B cell (primary cell): ENCODE measurements around the gene RSPH1. TPM values are rescaled to one million over a fixed set of nuclear protein-coding genes. Genes with fewer than 3 reads are reported as not detected.
A peak's percentile ranks its signal among the peaks of the same experiment; 100 is the strongest.

Experiments used
- ATAC-seq: fragments of 200-7000 bp; cut with Tn5 transposase; one replicate; pipeline ENCODE4 v1.10.0; 2021; ENCODE audit warnings: low read depth, mild to moderate bottlenecking, moderate number of reproducible peaks, moderate library complexity
- CTCF ChIA-PET: fragments of 350-600 bp; sonication (Branson Sonifier 250); formaldehyde crosslinking; loops from one replicate; lab custom pipeline; 2021; ENCODE audit warnings: antibody characterized with exemption, inconsistent platforms; lab: Charles Lee
- POLR2A ChIA-PET: fragments of 350-600 bp; sonication (Branson Sonifier 250); formaldehyde crosslinking; loops from one replicate; lab custom pipeline; 2021; ENCODE audit warnings: antibody characterized with exemption; lab: Charles Lee
- DNase-seq: peaks from one replicate; pipeline ENCODE4 v3.0.0; 2013
- H2AFZ ChIP-seq: 2 replicates; pipeline ENCODE4 v1.6.1; 2012; ENCODE audit warnings: mild to moderate bottlenecking, low read depth, low read length; ENCODE audit not compliant: insufficient read depth, poor library complexity, severe bottlenecking
- H3K27ac ChIP-seq, 2 donors: 1 replicate in 1 of 2; 2 replicates in 1 of 2; pipeline ENCODE4 v1.5.1; 2012 to 2013; ENCODE audit warnings: low read length in 2 of 2, mild to moderate bottlenecking in 2 of 2, moderate library complexity in 1 of 2
- H3K27me3 ChIP-seq, 4 experiments: fragments of 200-600 bp in 1 of 4; sonication (generic) in 1 of 4; replicated peaks in 1 of 4; 1 replicate in 2 of 4; 2 replicates in 2 of 4; pipeline versions ENCODE4 v1.6.1 to v1.7.0; 2013 to 2016; ENCODE audit warnings: low read length in 3 of 4, mild to moderate bottlenecking in 2 of 4, mixed read lengths in 1 of 4, moderate library complexity in 1 of 4; ENCODE audit not compliant: insufficient read depth in 4 of 4, control insufficient read depth in 3 of 4; ENCODE audit errors: control extremely low read depth in 1 of 4
- H3K36me3 ChIP-seq, 2 experiments: replicated peaks in 1 of 2; 1 replicate in 1 of 2; 2 replicates in 1 of 2; pipeline versions ENCODE4 v1.6.1 to v1.7.1; 2013; ENCODE audit warnings: low read length in 1 of 2; ENCODE audit not compliant: insufficient read depth in 2 of 2, control insufficient read depth in 1 of 2; ENCODE audit errors: control extremely low read depth in 1 of 2, extremely low read depth in 1 of 2
- H3K4me1 ChIP-seq, 2 donors: fragments of 200-600 bp in 1 of 2; sonication (generic) in 1 of 2; 1 replicate in 1 of 2; 2 replicates in 1 of 2; pipeline versions ENCODE4 v1.5.1 to v1.6.1; 2013 to 2017; ENCODE audit warnings: low read length in 2 of 2; ENCODE audit not compliant: control insufficient read depth in 2 of 2, insufficient read depth in 2 of 2
- H3K4me2 ChIP-seq: replicated peaks from 2 replicates; pipeline ENCODE3; 2012; ENCODE audit warnings: mild to moderate bottlenecking, low read depth, low read length; ENCODE audit not compliant: poor library complexity, severe bottlenecking
- H3K4me3 ChIP-seq, 5 experiments: fragments of 200-600 bp in 1 of 5; sonication (generic) in 1 of 5; 1 replicate in 3 of 5; 2 replicates in 2 of 5; pipeline versions ENCODE4 v1.5.1 to v1.7.0; 2011 to 2016; ENCODE audit warnings: low read length in 4 of 5, mild to moderate bottlenecking in 4 of 5, low read depth in 2 of 5, control low read depth in 1 of 5, moderate library complexity in 1 of 5; ENCODE audit not compliant: insufficient read depth in 1 of 5; ENCODE audit errors: control extremely low read depth in 1 of 5, extremely low read depth in 1 of 5
- H3K79me2 ChIP-seq: fragments of 200-600 bp; sonication (generic); one replicate; pipeline ENCODE4 v1.6.0; 2016; ENCODE audit warnings: low read length; ENCODE audit not compliant: control insufficient read depth, insufficient read depth
- H3K9ac ChIP-seq: fragments of 200-600 bp; sonication (generic); 2 replicates; pipeline ENCODE4 v1.6.1; 2017; ENCODE audit warnings: mild to moderate bottlenecking, low read length, moderate library complexity
- H3K9me3 ChIP-seq, 3 donors: one replicate each; pipeline versions ENCODE4 v1.6.1 to v1.7.1; 2013; ENCODE audit warnings: low read length in 2 of 3; ENCODE audit not compliant: control insufficient read depth in 2 of 3, insufficient read depth in 1 of 3; ENCODE audit errors: control extremely low read depth in 1 of 3
- H4K20me1 ChIP-seq: 2 replicates; pipeline ENCODE4 v1.6.0; 2012; ENCODE audit warnings: mild to moderate bottlenecking, low read length; ENCODE audit not compliant: insufficient read depth, control insufficient read depth, poor library complexity, severe bottlenecking
- H3K27ac Mint-ChIP-seq: one replicate; pipeline ENCODE4 v1.8.0; 2021; ENCODE audit warnings: mixed read lengths
- H3K27me3 Mint-ChIP-seq: one replicate; pipeline ENCODE4 v1.8.0; 2021; ENCODE audit warnings: mixed read lengths
- H3K4me1 Mint-ChIP-seq: one replicate; pipeline ENCODE4 v1.8.0; 2021; ENCODE audit warnings: mixed read lengths
- H3K4me3 Mint-ChIP-seq: one replicate; pipeline ENCODE4 v1.8.0; 2021; ENCODE audit warnings: mixed read lengths
- H3K9me3 Mint-ChIP-seq: one replicate; pipeline ENCODE4 v1.8.0; 2022; ENCODE audit warnings: mixed read lengths; ENCODE audit not compliant: insufficient read depth
- CTCF ChIP-seq: fragments of 200-600 bp; IDR thresholded peaks from one replicate; pipeline ENCODE4 v1.8.0; 2022; ENCODE audit warnings: antibody characterized with exemption, mild to moderate bottlenecking
- EZH2 ChIP-seq: IDR thresholded peaks from 2 replicates; pipeline ENCODE4 v1.6.1; 2012; ENCODE audit warnings: borderline replicate concordance, low read depth, mild to moderate bottlenecking, moderate library complexity, low read length; ENCODE audit not compliant: insufficient read depth, poor library complexity, severe bottlenecking
- WGBS: methylation state at CpG from one replicate; pipeline ENCODE4 v1.1.5; 2013; ENCODE audit warnings: missing lambda C conversion rate; ENCODE audit not compliant: insufficient coverage; 5-methylcytosine and 5-hydroxymethylcytosine counted together
- intact Hi-C: fragments of 100-400 bp; cut with micrococcal nuclease; formaldehyde crosslinking; loops from one replicate; pipeline ENCODE4 v1.10.0; 2022
- polyA plus RNA-seq: library from polyadenylated mRNA; depleted of rRNA; stranded (reverse); fragments of >200 nt; gene quantifications from 2 replicates; pipeline ENCODE4 v1.2.3, GENCODE V29; 2012
- total RNA-seq, 2 donors: library from RNA; stranded (reverse); fragments of 120-200 nt in 1 of 2; gene quantifications; 1 replicate in 1 of 2; 2 replicates in 1 of 2; pipeline versions ENCODE4 v1.2.3 to v1.2.4, GENCODE V29; 2013 to 2022

RSPH1 gene
- total and polyA plus RNA-seq, 2 donors (not counting 1 experiment from before 2014, with no cell fraction given): 0.10 to 0.64 TPM

GRCh38 chr21:42527127-42527488 is 31.1 kb upstream of the RSPH1 start:
- peak overlapping the region; percentile 91 for H3K27ac Mint-ChIP-seq
- peak overlapping the region; percentile 78 to 99 for H3K27ac ChIP-seq
- peak overlapping the region; percentile 90 for H3K4me3 Mint-ChIP-seq
- no peaks in the 10 kb centered on the region for H3K9me3 ChIP-seq
- POLR2A ChIA-PET: interaction anchor here (1.4 kb wide), 1 partner anchor 9 kb away, joined by 3 read pairs; no protein-coding TSS in a partner anchor
- no peaks in the 10 kb centered on the region for H4K20me1 ChIP-seq
- intact Hi-C loops: no loop called here
- ATAC-seq (no peak), DNase-seq (no peak)
- H3K4me1 ChIP-seq: peaks cover 54 to 64% of the 10 kb centered on the region in 2 donors
- TF ChIP-seq EZH2: no peak
- TF ChIP-seq CTCF: no peak
- H3K27me3 ChIP-seq: no peaks in the 10 kb centered on the region
- WGBS: 85% methylated on average over 4 of the region's 8 CpGs
- peak overlapping the region; percentile 78 for H3K4me2 ChIP-seq
- H3K4me1 Mint-ChIP-seq: peaks cover 84% of the 10 kb centered on the region
- peak overlapping the region; percentile 51 for H3K9ac ChIP-seq
- H3K36me3 ChIP-seq: peaks cover 0 to 24% of the 10 kb centered on the region in 2 experiments
- no peaks in the 10 kb centered on the region for H3K9me3 Mint-ChIP-seq
- peaks cover 82% of the 10 kb centered on the region for H3K79me2 ChIP-seq
- CTCF ChIA-PET: interaction anchor here (1.1 to 6.9 kb wide), 5 partner anchors 10 to 269 kb away, joined by 4 to 51 read pairs (median 4); partner anchors contain the start of gene SLC37A1
- no peak overlapping the region for H2AFZ ChIP-seq
- H3K4me3 ChIP-seq: peak overlapping the region in 2 of 5 experiments; percentile 36 to 58
- H3K27me3 Mint-ChIP-seq: no peaks in the 10 kb centered on the region

- Histone ChIP-seq H3K9me3 (no peaks in the 10 kb centered on the region), H3K27ac (peak overlapping the region in 1 of 2 donors; percentile 99), H3K4me3 (no peak overlapping the region), H3K4me2 (peak overlapping the region; percentile 78), H3K79me2 (peaks cover 86% of the 10 kb centered on the region), H2AFZ (no peak overlapping the region), H3K4me1 (peaks cover 54 to 64% of the 10 kb centered on the region in 2 donors), H3K36me3 (peaks cover 0 to 29% of the 10 kb centered on the region in 2 experiments), H4K20me1 (no peaks in the 10 kb centered on the region), H3K9ac (no peak overlapping the region), H3K27me3 (no peaks in the 10 kb centered on the region)
- Mint-ChIP-seq H3K4me3 (peak overlapping the region; percentile 51), H3K27ac (peak overlapping the region; percentile 91), H3K4me1 (peaks cover 83% of the 10 kb centered on the region), H3K27me3 (no peaks in the 10 kb centered on the region), H3K9me3 (no peaks in the 10 kb centered on the region)
- intact Hi-C loops: no loop called here
- ATAC-seq (no peak), DNase-seq (no peak)
- no peak for TF ChIP-seq CTCF
- CTCF ChIA-PET: interaction anchor here (2.7 to 6.9 kb wide), 2 partner anchors 10 to 12 kb away, joined by 7 to 51 read pairs; partner anchors contain the start of gene SLC37A1
- 68% methylated on average over 9 of the region's 9 CpGs for WGBS
- POLR2A ChIA-PET: interaction anchor here (3.6 kb wide), 1 partner anchor 9 kb away, joined by 20 read pairs; no protein-coding TSS in a partner anchor
Observed at GRCh38 chr21:42526379-42526727, 30.3 kb upstream of the RSPH1 start.
